Subcutaneous preadipocyte (primary cell): ENCODE measurements around the gene UGT3A1. TPM values are rescaled to one million over a fixed set of nuclear protein-coding genes. Genes with fewer than 3 reads are reported as not detected.

Experiments
- total RNA-seq: library from RNA; depleted of rRNA; stranded (reverse); fragments of >200 nt; gene quantifications from 2 replicates; pipeline ENCODE4 v1.2.3, GENCODE V29; 2012

The UGT3A1 gene, protein sequence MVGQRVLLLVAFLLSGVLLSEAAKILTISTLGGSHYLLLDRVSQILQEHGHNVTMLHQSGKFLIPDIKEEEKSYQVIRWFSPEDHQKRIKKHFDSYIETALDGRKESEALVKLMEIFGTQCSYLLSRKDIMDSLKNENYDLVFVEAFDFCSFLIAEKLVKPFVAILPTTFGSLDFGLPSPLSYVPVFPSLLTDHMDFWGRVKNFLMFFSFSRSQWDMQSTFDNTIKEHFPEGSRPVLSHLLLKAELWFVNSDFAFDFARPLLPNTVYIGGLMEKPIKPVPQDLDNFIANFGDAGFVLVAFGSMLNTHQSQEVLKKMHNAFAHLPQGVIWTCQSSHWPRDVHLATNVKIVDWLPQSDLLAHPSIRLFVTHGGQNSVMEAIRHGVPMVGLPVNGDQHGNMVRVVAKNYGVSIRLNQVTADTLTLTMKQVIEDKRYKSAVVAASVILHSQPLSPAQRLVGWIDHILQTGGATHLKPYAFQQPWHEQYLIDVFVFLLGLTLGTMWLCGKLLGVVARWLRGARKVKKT
- not detected in 2 replicates for total RNA-seq

DNA sequence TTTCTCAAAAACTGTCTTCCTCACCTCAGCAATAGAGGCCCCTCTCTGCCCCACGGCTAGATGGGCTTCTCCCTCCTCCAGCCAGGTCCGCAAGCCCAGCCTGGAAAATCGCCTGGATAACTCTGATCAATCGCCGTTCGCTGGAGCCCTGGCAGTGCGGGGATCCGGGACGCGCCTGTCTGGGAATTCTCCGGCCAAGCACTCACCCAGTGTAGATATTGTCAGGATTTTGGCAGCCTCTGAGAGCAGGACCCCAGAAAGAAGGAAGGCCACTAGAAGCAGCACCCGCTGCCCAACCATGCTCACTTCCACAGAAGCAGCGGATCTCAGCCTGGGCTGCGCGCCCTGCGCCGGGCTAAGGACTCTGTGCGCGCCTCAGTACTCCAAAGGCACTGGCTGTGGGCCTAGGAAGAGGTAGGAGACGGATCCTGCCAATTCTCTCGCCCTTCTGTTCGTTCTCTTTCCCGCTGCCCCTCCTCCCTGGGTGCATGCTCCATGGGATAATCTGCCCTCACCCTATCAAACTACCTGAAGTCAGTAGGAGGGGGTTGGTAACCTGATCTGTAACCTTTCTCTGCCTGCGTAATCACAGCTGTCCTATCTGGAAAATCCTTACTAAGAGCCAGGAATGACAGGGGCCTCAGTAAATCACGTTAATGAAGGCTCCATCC, at the start of gene UGT3A1:
Gene UGT3A1 (minus strand): TSS at position 450 of the 671 bp plus-strand sequence. CDS start 150 bp downstream, at position 300.

DNA sequence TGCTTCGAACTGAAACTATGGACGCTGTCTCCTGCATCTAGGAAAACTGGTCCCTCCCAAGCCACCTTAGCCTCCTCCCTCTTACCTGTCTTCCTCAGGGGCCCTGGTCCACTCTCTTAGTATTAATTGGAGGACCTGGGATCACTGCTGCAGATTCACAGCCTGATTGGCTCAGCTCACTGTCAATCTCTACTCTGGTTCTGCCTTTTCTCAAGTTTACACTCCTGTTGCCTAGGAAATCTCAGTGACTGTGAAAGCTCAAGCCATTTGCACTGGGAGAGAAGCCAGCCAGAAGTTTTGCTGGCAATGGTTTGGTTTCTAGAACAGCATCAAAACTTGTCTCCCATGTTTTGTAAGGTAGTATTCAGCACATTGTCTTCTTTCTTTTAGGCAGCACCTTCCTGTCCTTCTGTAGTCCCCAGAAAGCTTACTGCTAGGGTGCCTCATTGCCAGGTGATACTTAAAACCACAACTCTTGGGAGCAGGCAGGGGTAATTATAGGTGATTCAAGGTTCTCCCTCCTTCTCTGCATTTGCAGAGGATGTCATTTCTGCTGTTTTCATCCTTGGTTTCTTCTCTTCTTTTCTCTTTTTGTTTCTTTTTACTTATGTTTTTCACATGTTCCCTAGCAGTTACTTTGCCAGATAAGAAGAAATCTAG, 52.5 kb downstream of the UGT3A1 start, which contains the start of gene CAPSL:
Gene CAPSL (minus strand): TSS at position 55 of the 660 bp plus-strand sequence. CDS start 17,502 bp downstream, outside the sequence.

Other genes starting within 250 kb of the UGT3A1 start
- 0.37 and 6.1 TPM in 2 replicates for gene IL7R, start 134.5 kb downstream of the UGT3A1 start, total RNA-seq
- not detected in 2 replicates for gene CAPSL, start 52.8 kb downstream of the UGT3A1 start, total RNA-seq
- not detected in 2 replicates for gene UGT3A2, start 75.5 kb upstream of the UGT3A1 start, total RNA-seq
- gene LMBRD2, start 160.5 kb upstream of the UGT3A1 start, total RNA-seq: 7.3 and 9.4 TPM in 2 replicates
- 22.4 and 54.0 TPM in 2 replicates for gene SKP2, start 160.7 kb upstream of the UGT3A1 start, total RNA-seq